K562 (cell line): ENCODE measurements around the gene PHACTR3.

Source experiments
- CTCF ChIP-seq, 3 experiments: IDR thresholded peaks in 2 of 3; conservative IDR thresholded peaks in 1 of 3; 2 replicates each; pipeline ENCODE4 v1.5.1; 2011 to 2012; ENCODE audit warnings: low read length in 3 of 3, mild to moderate bottlenecking in 3 of 3, control low read depth in 2 of 3, improper control_type of control experiment in 1 of 3, inconsistent platforms in 1 of 3, low read depth in 1 of 3, mixed read lengths in 1 of 3, moderate library complexity in 1 of 3; ENCODE audit not compliant: insufficient read depth in 2 of 3
- KAT8 ChIP-seq: fragments of 450-650 bp; IDR thresholded peaks from 2 replicates; pipeline ENCODE4 v1.6.1; 2016; ENCODE audit warnings: low read depth, mild to moderate bottlenecking
- RAD21 ChIP-seq, 2 experiments: fragments of 250-450 bp in 1 of 2; fragments of 450-650 bp in 1 of 2; sonication (Bioruptor Pico) in 1 of 2; formaldehyde crosslinking in 1 of 2; IDR thresholded peaks in 1 of 2; conservative IDR thresholded peaks in 1 of 2; 2 replicates each; pipeline versions ENCODE4 v1.4.0 to v1.8.0; 2020 to 2022; ENCODE audit warnings: mild to moderate bottlenecking in 2 of 2, moderate library complexity in 1 of 2
- TEAD4 ChIP-seq, 2 experiments: sonication (generic) in 1 of 2; formaldehyde crosslinking in 1 of 2; IDR thresholded peaks; 2 replicates each; pipeline versions ENCODE4 v1.6.1 to v1.8.0; 2012 to 2022; ENCODE audit warnings: borderline replicate concordance in 1 of 2, inconsistent platforms in 1 of 2, low read length in 1 of 2, mild to moderate bottlenecking in 1 of 2, missing genetic modification reagents in 1 of 2
- ZC3H4 ChIP-seq: sonication (generic); formaldehyde crosslinking; IDR thresholded peaks from 2 replicates; pipeline ENCODE4 v1.9.0; 2021; ENCODE audit warnings: missing genetic modification reagents, borderline replicate concordance

DNA sequence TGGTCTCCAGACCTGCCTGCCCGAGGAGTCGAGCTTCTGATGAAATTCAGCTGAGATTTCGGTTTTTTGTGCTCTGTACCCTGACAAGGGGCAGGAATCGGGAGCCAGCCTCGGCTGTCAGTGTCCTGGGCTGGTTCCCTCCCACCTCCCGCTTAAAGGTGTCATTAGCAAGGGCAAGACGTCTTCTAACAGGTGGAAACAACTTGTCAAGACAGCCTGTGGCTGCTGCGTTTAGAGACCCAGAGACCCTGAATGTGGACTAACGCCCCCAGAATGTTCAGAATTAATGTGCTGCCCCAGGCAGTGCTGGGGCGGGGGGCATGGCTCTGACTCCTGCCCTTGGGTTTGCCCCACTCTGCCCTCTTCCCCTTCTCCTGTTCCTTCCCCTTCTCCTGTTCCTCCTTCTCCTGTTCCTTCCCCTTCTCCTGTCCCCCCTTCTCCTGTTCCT lies 69.7 kb downstream of the PHACTR3 start:
- TF ChIP-seq TEAD4 (IDR thresholded peaks at IDR 0.05; ENCODE audit: low read length) (no peak), TEAD4 (CRISPR knock-in tag; IDR thresholded peaks at IDR 0.05; ENCODE audit: borderline replicate concordance) (no peak), KAT8 (no peak), CTCF (IDR thresholded peaks at IDR 0.05 in 2 of 3, conservative IDR thresholded peaks at IDR 0.05 in 1 of 3; ENCODE audit: insufficient read depth in 2 of 3, low read depth in 1 of 3, low read length in 3 of 3) (no peak), ZC3H4 (CRISPR knock-in tag) (no peak), RAD21 (CRISPR knock-in tag; conservative IDR thresholded peaks at IDR 0.05 in 1 of 2, IDR thresholded peaks at IDR 0.05 in 1 of 2) (no peak)
